Chondrocyte (in vitro differentiated cells): Measurements from ENCODE around the gene EXOC3L4. TPM values are rescaled to one million over a fixed set of nuclear protein-coding genes. Genes with fewer than 3 reads are reported as not detected.

Source experiments
- DNase-seq: peaks from one replicate; pipeline ENCODE4 v3.0.0; 2021; ENCODE audit warnings: mixed read lengths, low spot score
- H3K27ac Mint-ChIP-seq: one replicate; pipeline ENCODE4 v1.8.0; 2021; ENCODE audit warnings: mild to moderate bottlenecking, moderate library complexity, mixed read lengths; ENCODE audit not compliant: unreplicated experiment
- H3K27me3 Mint-ChIP-seq: 2 replicates; pipeline ENCODE4 v1.8.0; 2021; ENCODE audit warnings: low read depth, mixed read lengths
- H3K36me3 Mint-ChIP-seq: 2 replicates; pipeline ENCODE4 v1.8.0; 2021; ENCODE audit warnings: low read depth, mixed read lengths
- H3K4me1 Mint-ChIP-seq: 2 replicates; pipeline ENCODE4 v1.8.0; 2021; ENCODE audit warnings: low read depth, mild to moderate bottlenecking, mixed read lengths
- H3K4me3 Mint-ChIP-seq: one replicate; pipeline ENCODE4 v1.8.0; 2021; ENCODE audit warnings: mild to moderate bottlenecking, moderate library complexity, mixed read lengths; ENCODE audit not compliant: unreplicated experiment
- H3K9me3 Mint-ChIP-seq: 2 replicates; pipeline ENCODE4 v1.8.0; 2021; ENCODE audit warnings: low read depth, mixed read lengths
- total RNA-seq: library from RNA; stranded (reverse); gene quantifications from 3 replicates; pipeline ENCODE4 v1.2.1, GENCODE V29; 2021
- TF ChIP-seq, protein P1 (sequence below): fragments of 200-600 bp; sonication (generic); IDR thresholded peaks from 2 replicates; pipeline ENCODE4 v1.5.0; 2021; ENCODE audit warnings: antibody characterized with exemption, mild to moderate bottlenecking, moderate library complexity

Gene EXOC3L4
- total RNA-seq, 1 donor from 2014 or later: not detected

DNA sequence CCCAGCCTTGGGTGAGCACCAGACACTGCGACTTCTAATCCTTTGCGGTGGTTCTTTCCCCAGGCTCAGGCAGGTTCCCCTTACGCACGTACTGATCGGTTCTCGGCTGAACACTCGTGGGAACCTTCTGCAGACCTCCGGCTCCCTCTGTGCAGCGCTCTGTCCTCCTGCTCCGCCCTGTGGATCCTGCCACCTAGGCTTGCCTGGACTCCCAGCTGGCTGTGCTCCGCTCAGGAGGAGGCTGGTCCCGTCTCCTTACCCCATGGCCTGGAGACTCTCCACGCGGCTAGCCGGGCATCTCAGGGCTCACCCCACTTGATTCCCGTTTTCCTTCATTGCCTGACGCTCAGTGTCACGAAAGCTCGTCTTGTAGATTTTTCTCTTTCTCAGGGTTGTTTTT, 63.4 kb downstream of the EXOC3L4 start:
- Mint-ChIP-seq H3K4me3 (no peak overlapping the region), H3K9me3 (no peaks in the 10 kb centered on the region), H3K4me1 (no peaks in the 10 kb centered on the region), H3K27ac (no peak overlapping the region), H3K36me3 (peaks cover 1% of the 10 kb centered on the region), H3K27me3 (peaks cover 21% of the 10 kb centered on the region)
- TF ChIP-seq, protein P1, sequence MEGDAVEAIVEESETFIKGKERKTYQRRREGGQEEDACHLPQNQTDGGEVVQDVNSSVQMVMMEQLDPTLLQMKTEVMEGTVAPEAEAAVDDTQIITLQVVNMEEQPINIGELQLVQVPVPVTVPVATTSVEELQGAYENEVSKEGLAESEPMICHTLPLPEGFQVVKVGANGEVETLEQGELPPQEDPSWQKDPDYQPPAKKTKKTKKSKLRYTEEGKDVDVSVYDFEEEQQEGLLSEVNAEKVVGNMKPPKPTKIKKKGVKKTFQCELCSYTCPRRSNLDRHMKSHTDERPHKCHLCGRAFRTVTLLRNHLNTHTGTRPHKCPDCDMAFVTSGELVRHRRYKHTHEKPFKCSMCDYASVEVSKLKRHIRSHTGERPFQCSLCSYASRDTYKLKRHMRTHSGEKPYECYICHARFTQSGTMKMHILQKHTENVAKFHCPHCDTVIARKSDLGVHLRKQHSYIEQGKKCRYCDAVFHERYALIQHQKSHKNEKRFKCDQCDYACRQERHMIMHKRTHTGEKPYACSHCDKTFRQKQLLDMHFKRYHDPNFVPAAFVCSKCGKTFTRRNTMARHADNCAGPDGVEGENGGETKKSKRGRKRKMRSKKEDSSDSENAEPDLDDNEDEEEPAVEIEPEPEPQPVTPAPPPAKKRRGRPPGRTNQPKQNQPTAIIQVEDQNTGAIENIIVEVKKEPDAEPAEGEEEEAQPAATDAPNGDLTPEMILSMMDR: no peak
- no peak for DNase-seq

DNA sequence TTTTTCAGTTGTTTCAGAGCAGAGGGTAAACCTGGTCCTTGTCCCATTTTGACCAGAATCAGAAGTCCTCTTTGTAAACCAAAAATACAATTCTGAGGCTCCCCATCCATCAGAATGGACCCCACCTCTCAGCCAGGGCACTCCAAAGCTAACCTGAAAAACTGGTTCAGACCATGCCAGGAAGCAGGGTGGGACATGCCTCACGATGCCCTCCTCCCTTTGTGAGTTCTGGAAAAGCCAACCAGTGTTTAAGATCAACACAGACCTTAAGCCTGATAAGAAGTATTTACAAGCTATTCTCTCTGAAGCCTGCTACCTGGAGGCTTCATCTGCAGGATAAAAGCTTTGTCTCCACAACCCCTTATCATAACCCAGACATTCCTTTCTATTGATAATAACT, 64.2 kb downstream of the EXOC3L4 start:
- H3K4me1 Mint-ChIP-seq: no peaks in the 10 kb centered on the region

More for the DNA sequence above, 64.2 kb downstream of the EXOC3L4 start:
- no peak for DNase-seq
- Mint-ChIP-seq H3K36me3 (peaks cover 1% of the 10 kb centered on the region), H3K9me3 (no peaks in the 10 kb centered on the region), H3K27me3 (peaks cover 20% of the 10 kb centered on the region), H3K27ac (no peak overlapping the region), H3K4me3 (no peak overlapping the region)
- TF ChIP-seq, protein P1: no peak

Other genes starting within 250 kb of the EXOC3L4 start
- gene AMN, start 172.1 kb upstream of the EXOC3L4 start, total RNA-seq: 0.30 to 0.38 TPM in 2 of 3 replicates, not detected in the other
- gene CDC42BPB, start 37.2 kb upstream of the EXOC3L4 start, total RNA-seq: 106 to 113 TPM (median 107 TPM) in 3 replicates
- not detected in 3 replicates for gene LBHD2, start 10.5 kb upstream of the EXOC3L4 start, total RNA-seq
- gene TNFAIP2, start 28.7 kb downstream of the EXOC3L4 start, total RNA-seq: 1.9 to 16.7 TPM (median 13.3 TPM) in 3 replicates
- 175 to 212 TPM (median 181 TPM) in 3 replicates for gene EIF5, start 239.5 kb downstream of the EXOC3L4 start, total RNA-seq